Liver (tissue), 9 donors: ENCODE measurements around the gene DLL4. TPM values are rescaled to one million over a fixed set of nuclear protein-coding genes. Genes with fewer than 3 reads are reported as not detected.

Experiments used
- DNase-seq: peaks from one replicate; pipeline ENCODE4 v3.0.0-alpha.2; 2017; ENCODE audit warnings: low spot score
- H3K27ac ChIP-seq, 2 donors: one replicate each; pipeline ENCODE4 v1.7.0; 2013; ENCODE audit warnings: inconsistent platforms in 2 of 2, low read length in 2 of 2, control low read depth in 1 of 2, low read depth in 1 of 2, mild to moderate bottlenecking in 1 of 2
- H3K27me3 ChIP-seq, 4 donors: one replicate each; pipeline versions ENCODE4 v1.6.1 to v1.7.0; 2013; ENCODE audit warnings: low read length in 3 of 4, inconsistent platforms in 1 of 4, mild to moderate bottlenecking in 1 of 4, moderate library complexity in 1 of 4; ENCODE audit not compliant: control insufficient read depth in 4 of 4, insufficient read depth in 4 of 4
- H3K36me3 ChIP-seq, 4 donors: one replicate each; pipeline versions ENCODE4 v1.6.1 to v1.7.0; 2013; ENCODE audit warnings: low read length in 3 of 4, mild to moderate bottlenecking in 3 of 4, low read depth in 1 of 4, moderate library complexity in 1 of 4; ENCODE audit not compliant: control insufficient read depth in 4 of 4, insufficient read depth in 3 of 4
- H3K4me1 ChIP-seq, 4 donors: one replicate each; pipeline versions ENCODE4 v1.6.1 to v1.7.0; 2013; ENCODE audit warnings: low read length in 3 of 4, mild to moderate bottlenecking in 3 of 4, moderate library complexity in 1 of 4; ENCODE audit not compliant: control insufficient read depth in 4 of 4, insufficient read depth in 4 of 4
- H3K4me3 ChIP-seq, 3 donors: one replicate each; pipeline versions ENCODE4 v1.6.1 to v1.7.0; 2013; ENCODE audit warnings: low read length in 3 of 3, control low read depth in 1 of 3, low read depth in 1 of 3, mild to moderate bottlenecking in 1 of 3
- H3K9ac ChIP-seq, 2 donors: one replicate each; pipeline ENCODE4 v1.7.0; 2013; ENCODE audit warnings: low read length in 2 of 2, mild to moderate bottlenecking in 2 of 2, moderate library complexity in 2 of 2, control low read depth in 1 of 2, low read depth in 1 of 2
- H3K9me3 ChIP-seq, 4 donors: one replicate each; pipeline versions ENCODE4 v1.6.1 to v1.7.0; 2013; ENCODE audit warnings: low read length in 3 of 4; ENCODE audit not compliant: control insufficient read depth in 4 of 4
- CTCF ChIP-seq: fragments of 150-350 bp; IDR thresholded peaks from 2 replicates; pipeline ENCODE4 v1.5.1; 2017; ENCODE audit warnings: improper control_type of control experiment, low read depth, low read length; ENCODE audit not compliant: missing input control
- FOXA2 ChIP-seq: IDR thresholded peaks from 2 replicates; pipeline ENCODE4 v1.6.1; 2016; ENCODE audit warnings: antibody characterized with exemption
- GABPA ChIP-seq, 2 donors: IDR thresholded peaks in 1 of 2; conservative IDR thresholded peaks in 1 of 2; 2 replicates each; pipeline ENCODE4 v1.6.1; 2016; ENCODE audit warnings: antibody characterized with exemption in 2 of 2, mild to moderate bottlenecking in 1 of 2, moderate library complexity in 1 of 2
- HNF4A ChIP-seq, 2 donors: conservative IDR thresholded peaks; 2 replicates each; pipeline ENCODE4 v1.6.1; 2016; ENCODE audit warnings: antibody characterized with exemption in 2 of 2, mild to moderate bottlenecking in 2 of 2
- HNF4G ChIP-seq: IDR thresholded peaks from 2 replicates; pipeline ENCODE4 v1.6.1; 2016; ENCODE audit warnings: antibody characterized with exemption
- JUND ChIP-seq, 2 donors: IDR thresholded peaks; 2 replicates each; pipeline ENCODE4 v1.6.1; 2016; ENCODE audit warnings: antibody characterized with exemption in 2 of 2
- NR2F2 ChIP-seq: IDR thresholded peaks from 2 replicates; pipeline ENCODE4 v1.6.1; 2016; ENCODE audit warnings: antibody characterized with exemption
- RAD21 ChIP-seq, 2 donors: IDR thresholded peaks; 2 replicates each; pipeline ENCODE4 v1.6.1; 2016; ENCODE audit warnings: antibody characterized with exemption in 2 of 2, mild to moderate bottlenecking in 2 of 2
- RXRA ChIP-seq, 2 donors: IDR thresholded peaks; 2 replicates each; pipeline ENCODE4 v1.6.1; 2017 to 2018; ENCODE audit warnings: antibody characterized with exemption in 2 of 2, mild to moderate bottlenecking in 1 of 2
- TAF1 ChIP-seq: conservative IDR thresholded peaks from 2 replicates; pipeline ENCODE4 v1.6.1; 2016; ENCODE audit warnings: antibody characterized with exemption, mild to moderate bottlenecking
- YY1 ChIP-seq: IDR thresholded peaks from 2 replicates; pipeline ENCODE4 v1.6.1; 2016; ENCODE audit warnings: antibody characterized with exemption, mild to moderate bottlenecking
- WGBS: extraction: QIAGEN DNeasy Blood & Tissue Kit; methylation state at CpG from one replicate; pipeline ENCODE4 v1.1.7; 2013; 5-methylcytosine and 5-hydroxymethylcytosine counted together
- polyA plus RNA-seq, 2 donors: library from polyadenylated mRNA; stranded (reverse) in 1 of 2; unstranded in 1 of 2; fragments of 200-250 nt in 1 of 2; fragments of >200 nt in 1 of 2; fragmentation: Nextera tagmentation in 1 of 2; extraction: Ambion mirVana in 1 of 2; gene quantifications; one replicate each; pipeline versions ENCODE4 v1.2.1 to v1.2.3, GENCODE V29; 2013 to 2015
- total RNA-seq, 2 donors: library from RNA; depleted of rRNA; stranded (reverse); fragments of >200 nt; gene quantifications; one replicate each; pipeline ENCODE4 v1.2.3, GENCODE V29; 2014
- TF ChIP-seq, protein P1 (sequence below): IDR thresholded peaks from 2 replicates; pipeline ENCODE4 v1.6.1; 2016; ENCODE audit warnings: antibody characterized with exemption
- TF ChIP-seq, protein P2 (sequence below): IDR thresholded peaks from 2 replicates; pipeline ENCODE4 v1.6.1; 2016; ENCODE audit warnings: antibody characterized with exemption
- TF ChIP-seq, protein P3 (sequence below): IDR thresholded peaks from 2 replicates; pipeline ENCODE4 v1.6.1; 2016; ENCODE audit warnings: antibody characterized with exemption, mild to moderate bottlenecking
- TF ChIP-seq, protein P4 (sequence below): IDR thresholded peaks from 2 replicates; pipeline ENCODE4 v1.6.1; 2016; ENCODE audit warnings: antibody characterized with exemption
- donor health status: healthy.
- donor health status: healthy.
- donor health status: healthy.
- donor health status: healthy.
- donor health status: healthy.

DLL4 gene
- total and polyA plus RNA-seq, 4 donors: 2.1 to 3.8 (median 3.0) TPM

GRCh38 chr15:40964006-40964405 is 34.9 kb downstream of the DLL4 start (continued):
- TF ChIP-seq, protein P1, sequence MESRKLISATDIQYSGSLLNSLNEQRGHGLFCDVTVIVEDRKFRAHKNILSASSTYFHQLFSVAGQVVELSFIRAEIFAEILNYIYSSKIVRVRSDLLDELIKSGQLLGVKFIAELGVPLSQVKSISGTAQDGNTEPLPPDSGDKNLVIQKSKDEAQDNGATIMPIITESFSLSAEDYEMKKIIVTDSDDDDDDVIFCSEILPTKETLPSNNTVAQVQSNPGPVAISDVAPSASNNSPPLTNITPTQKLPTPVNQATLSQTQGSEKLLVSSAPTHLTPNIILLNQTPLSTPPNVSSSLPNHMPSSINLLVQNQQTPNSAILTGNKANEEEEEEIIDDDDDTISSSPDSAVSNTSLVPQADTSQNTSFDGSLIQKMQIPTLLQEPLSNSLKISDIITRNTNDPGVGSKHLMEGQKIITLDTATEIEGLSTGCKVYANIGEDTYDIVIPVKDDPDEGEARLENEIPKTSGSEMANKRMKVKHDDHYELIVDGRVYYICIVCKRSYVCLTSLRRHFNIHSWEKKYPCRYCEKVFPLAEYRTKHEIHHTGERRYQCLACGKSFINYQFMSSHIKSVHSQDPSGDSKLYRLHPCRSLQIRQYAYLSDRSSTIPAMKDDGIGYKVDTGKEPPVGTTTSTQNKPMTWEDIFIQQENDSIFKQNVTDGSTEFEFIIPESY: no peak
- TF ChIP-seq JUND (IDR thresholded peaks at IDR 0.05) (no peak), FOXA2 (no peak)

DNA sequence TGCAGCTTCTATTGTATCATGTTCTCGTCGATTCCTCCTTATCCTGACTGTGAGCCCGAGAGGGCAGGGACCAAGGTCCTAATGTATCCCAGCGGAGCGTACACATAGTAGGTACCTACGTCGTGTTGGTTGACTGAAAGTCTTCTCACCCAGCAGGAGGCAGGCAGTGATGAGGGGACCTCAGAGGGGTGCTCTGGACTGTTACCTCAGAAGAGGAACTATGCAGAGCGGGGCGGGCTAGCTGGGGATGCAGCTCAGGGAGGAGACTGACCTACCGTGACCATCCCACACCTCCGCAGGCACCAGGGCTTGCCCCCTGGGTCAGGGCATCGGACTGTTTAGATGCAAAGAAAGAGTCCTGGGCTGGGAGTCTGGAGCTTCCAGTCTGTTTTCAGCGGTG is 35.5 kb downstream of the DLL4 start:
- Histone ChIP-seq H3K9me3 (no peaks in the 10 kb centered on the region), H3K4me1 (peaks cover 5 to 8% (median 6%) of the 10 kb centered on the region in 4 donors), H3K27me3 (no peaks in the 10 kb centered on the region), H3K36me3 (no peaks in the 10 kb centered on the region), H3K27ac (no peak overlapping the region), H3K9ac (no peak overlapping the region), H3K4me3 (no peak overlapping the region)
- DNase-seq: no peak
- 83% methylated on average over 13 of the region's 13 CpGs for WGBS
- no peak for TF ChIP-seq HNF4A (conservative IDR thresholded peaks at IDR 0.05)
- no peak for TF ChIP-seq YY1
- TF ChIP-seq NR2F2: no peak
- no peak for TF ChIP-seq HNF4G
- TF ChIP-seq, protein P2, sequence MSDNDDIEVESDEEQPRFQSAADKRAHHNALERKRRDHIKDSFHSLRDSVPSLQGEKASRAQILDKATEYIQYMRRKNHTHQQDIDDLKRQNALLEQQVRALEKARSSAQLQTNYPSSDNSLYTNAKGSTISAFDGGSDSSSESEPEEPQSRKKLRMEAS: no peak
- TF ChIP-seq RAD21 (IDR thresholded peaks at IDR 0.05): no peak
- no peak for TF ChIP-seq TAF1
- TF ChIP-seq, protein P3, sequence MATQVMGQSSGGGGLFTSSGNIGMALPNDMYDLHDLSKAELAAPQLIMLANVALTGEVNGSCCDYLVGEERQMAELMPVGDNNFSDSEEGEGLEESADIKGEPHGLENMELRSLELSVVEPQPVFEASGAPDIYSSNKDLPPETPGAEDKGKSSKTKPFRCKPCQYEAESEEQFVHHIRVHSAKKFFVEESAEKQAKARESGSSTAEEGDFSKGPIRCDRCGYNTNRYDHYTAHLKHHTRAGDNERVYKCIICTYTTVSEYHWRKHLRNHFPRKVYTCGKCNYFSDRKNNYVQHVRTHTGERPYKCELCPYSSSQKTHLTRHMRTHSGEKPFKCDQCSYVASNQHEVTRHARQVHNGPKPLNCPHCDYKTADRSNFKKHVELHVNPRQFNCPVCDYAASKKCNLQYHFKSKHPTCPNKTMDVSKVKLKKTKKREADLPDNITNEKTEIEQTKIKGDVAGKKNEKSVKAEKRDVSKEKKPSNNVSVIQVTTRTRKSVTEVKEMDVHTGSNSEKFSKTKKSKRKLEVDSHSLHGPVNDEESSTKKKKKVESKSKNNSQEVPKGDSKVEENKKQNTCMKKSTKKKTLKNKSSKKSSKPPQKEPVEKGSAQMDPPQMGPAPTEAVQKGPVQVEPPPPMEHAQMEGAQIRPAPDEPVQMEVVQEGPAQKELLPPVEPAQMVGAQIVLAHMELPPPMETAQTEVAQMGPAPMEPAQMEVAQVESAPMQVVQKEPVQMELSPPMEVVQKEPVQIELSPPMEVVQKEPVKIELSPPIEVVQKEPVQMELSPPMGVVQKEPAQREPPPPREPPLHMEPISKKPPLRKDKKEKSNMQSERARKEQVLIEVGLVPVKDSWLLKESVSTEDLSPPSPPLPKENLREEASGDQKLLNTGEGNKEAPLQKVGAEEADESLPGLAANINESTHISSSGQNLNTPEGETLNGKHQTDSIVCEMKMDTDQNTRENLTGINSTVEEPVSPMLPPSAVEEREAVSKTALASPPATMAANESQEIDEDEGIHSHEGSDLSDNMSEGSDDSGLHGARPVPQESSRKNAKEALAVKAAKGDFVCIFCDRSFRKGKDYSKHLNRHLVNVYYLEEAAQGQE: no peak
- TF ChIP-seq, protein P4, sequence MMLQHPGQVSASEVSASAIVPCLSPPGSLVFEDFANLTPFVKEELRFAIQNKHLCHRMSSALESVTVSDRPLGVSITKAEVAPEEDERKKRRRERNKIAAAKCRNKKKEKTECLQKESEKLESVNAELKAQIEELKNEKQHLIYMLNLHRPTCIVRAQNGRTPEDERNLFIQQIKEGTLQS: no peak
- no peak for TF ChIP-seq FOXA2
- no peak for TF ChIP-seq GABPA (IDR thresholded peaks at IDR 0.05 in 1 of 2, conservative IDR thresholded peaks at IDR 0.05 in 1 of 2)
- TF ChIP-seq CTCF: no peak
- TF ChIP-seq RXRA (IDR thresholded peaks at IDR 0.05): no peak
